ENCODE results near the gene PPCS.

DNA sequence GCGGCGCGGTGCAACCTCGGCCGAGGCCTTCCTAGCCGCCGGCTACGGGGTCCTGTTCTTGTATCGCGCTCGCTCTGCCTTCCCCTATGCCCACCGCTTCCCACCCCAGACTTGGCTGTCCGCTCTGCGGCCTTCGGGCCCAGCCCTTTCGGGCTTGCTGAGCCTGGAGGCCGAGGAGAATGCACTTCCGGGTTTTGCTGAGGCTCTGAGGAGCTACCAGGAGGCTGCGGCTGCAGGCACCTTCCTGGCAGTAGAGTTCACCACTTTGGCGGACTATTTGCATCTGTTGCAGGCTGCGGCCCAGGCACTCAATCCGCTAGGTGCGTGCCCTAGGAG is 379 bp downstream of the PPCS start:
- TF ChIP-seq GATA3 (IDR thresholded peaks at IDR 0.05; ENCODE audit: low read depth, low read length) (no peak), GATA2 (IDR thresholded peaks at IDR 0.05; ENCODE audit: low read depth, low read length) (no peak)

Data from SH-SY5Y (cell line).